GM18502 (cell line): Measurements from ENCODE around the gene PRKG1.
"Not testable (repeated sequence)": the region's sequence is repeated elsewhere in the genome, so short reads cannot be mapped to it uniquely, and the experiment has no call there.

Source experiments
- ATAC-seq: cut with Tn5 transposase; IDR thresholded peaks from one replicate; pipeline ENCODE4 v1.9.1; 2021; ENCODE audit warnings: mild to moderate bottlenecking; ENCODE audit not compliant: unreplicated experiment, poor library complexity

PRKG1 gene

GRCh38 chr10:51112013-51112412 is 37.7 kb downstream of the PRKG1 start:
- no peak for ATAC-seq

- no peak for ATAC-seq
Observed at GRCh38 chr10:51113007-51113406, 38.7 kb downstream of the PRKG1 start.

GRCh38 chr10:51117053-51117660 is 42.9 kb downstream of the PRKG1 start:
- no peak for ATAC-seq

DNA sequence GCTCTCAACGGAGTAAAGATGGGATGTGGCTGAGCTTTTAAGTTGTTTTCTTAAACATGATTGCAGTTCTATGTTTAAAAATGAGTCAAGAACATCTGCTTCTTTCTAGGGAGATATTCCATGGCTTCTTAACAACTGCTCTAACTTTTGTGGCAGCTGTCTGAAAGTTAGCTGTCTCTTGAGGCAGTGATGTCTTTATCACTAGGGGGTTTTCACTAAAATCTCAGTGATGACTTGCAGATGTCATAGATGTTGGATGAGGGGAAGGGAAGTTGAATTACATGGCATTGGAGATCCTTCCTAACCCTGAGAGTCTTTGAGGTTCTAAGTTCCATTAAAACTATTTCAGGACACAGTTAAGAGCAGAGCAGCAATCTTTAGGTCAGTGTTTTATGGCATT is 43.5 kb downstream of the PRKG1 start:
- no peak for ATAC-seq

- ATAC-seq: no peak
Observed at GRCh38 chr10:51119441-51119840, 45.2 kb downstream of the PRKG1 start.

GRCh38 chr10:51121861-51122260 is 47.6 kb downstream of the PRKG1 start:
- ATAC-seq: no peak

GRCh38 chr10:51124852-51125251 is 50.6 kb downstream of the PRKG1 start:
- no peak for ATAC-seq

DNA sequence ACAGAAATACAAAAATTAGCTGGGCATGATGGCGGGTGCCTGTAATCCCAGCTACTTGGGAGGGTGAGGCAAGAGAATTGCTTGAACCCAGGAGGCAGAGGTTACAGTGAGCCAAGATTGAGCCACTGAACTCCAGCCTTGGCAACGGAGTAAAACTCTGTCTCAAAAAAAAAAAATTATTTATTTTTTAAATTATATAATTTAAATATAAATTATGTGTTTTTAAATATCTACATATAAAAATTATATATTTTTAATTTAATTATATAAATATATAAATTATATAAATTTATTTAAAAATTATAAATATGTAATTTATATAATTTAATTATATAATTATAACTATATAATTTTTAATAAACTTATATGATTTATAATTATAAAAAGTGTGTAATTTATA is 51.2 kb downstream of the PRKG1 start:
- ATAC-seq: no peak

GRCh38 chr10:51129946-51130544 is 55.8 kb downstream of the PRKG1 start:
- no peak for ATAC-seq

DNA sequence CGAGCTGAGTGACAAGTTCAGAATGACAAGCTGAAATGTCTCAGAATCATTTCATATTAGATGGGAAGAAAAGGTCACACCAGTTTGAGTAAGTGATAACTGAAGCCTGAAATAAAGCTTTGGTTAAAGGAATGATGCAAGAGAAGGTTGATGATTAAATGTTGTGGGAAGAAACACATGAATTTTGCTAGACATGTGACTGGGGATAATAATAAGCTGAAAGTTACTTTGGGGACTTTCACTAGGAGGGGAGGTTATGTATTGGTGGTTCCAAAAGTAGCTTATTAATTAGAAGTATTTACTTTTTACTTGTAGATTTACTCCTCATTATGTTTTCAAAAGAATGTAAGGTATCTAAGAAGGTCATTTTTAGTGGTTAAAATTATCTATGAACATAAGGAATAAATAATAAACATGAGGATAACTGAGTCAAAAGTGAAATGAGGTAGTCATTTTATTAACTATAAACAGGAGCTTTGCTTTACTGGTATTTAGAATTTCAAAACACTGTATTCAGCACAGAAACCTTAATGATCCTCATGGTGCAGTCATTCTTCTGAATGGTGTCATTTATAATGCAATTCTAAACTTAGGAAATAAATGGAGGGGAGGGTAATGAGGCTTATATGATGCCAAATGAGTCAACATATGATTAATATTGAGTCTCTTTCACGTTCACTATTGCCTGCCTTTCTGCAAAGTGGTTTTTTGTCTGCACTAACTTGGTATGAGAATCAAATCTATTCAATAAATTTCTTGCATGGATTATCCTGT is 63.7 kb downstream of the PRKG1 start:
- no peak for ATAC-seq

GRCh38 chr10:51139176-51139575 is 64.9 kb downstream of the PRKG1 start:
- ATAC-seq: no peak

GRCh38 chr10:51141010-51141409 is 66.7 kb downstream of the PRKG1 start:
- ATAC-seq: no peak

DNA sequence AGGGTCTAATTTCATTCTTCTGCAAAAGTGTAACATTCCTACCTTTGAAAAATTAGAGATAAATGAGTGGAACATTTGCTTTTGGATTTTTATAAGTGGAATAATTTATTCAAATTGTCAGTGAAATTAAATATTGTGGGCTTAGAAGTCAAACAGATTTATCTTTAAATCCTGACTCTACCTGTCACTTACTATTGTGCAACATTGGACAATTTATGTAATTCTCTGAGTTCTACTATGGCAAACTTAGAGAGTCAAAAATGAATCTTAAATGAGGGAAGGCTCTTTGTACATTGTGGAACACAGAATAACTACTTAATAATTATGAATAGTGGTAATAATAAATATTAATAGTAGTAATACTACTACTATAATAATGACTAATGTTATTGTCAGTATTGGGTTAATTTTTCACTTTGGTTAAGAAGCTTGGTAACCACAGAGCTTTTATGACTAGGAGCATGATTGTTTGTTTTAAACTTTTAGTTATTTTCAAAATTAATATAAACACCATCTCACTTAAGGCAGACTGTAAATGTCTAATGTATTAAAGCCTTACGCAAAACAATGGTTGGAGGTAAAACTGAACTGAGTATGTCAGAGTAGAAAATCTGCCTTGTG is 70.0 kb downstream of the PRKG1 start:
- no peak for ATAC-seq

GRCh38 chr10:51145375-51145774 is 71.1 kb downstream of the PRKG1 start:
- no peak for ATAC-seq

DNA sequence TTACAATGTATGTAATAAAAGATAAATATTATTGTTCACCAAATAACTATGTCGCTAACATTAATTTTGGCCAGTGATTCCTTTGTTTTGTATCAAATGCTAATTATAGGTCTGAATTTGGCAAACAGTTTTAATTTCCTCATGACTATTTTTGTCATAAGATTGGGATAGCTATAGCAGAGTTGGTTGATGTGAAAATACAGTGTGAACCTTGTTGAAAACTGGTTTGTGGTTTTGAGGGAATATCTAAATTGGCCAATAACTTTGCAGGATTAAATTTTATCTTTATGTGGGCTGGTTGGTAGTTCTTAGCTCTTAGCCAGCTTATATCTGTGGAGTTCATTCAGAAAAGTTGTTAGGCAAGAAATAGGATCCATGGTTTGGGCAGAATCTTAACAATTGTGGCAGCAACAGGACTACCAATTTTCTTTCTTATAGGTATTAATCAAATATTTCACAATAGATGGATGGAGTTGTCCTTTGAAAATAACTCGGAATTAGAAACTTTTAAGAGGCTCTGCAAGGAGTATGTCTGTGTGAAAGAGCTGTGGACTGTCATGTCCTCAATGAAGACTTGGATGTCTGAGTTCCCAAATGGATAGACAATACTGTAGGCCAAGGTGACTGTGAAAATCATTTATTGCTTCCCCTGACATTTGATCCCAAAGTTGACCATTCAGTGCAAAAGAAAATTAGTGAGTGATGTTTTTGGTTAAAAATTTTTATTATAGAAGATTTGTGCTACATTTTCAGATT is 73.5 kb downstream of the PRKG1 start:
- no peak for ATAC-seq

GRCh38 chr10:51156926-51157325 is 82.6 kb downstream of the PRKG1 start:
- ATAC-seq: no peak

DNA sequence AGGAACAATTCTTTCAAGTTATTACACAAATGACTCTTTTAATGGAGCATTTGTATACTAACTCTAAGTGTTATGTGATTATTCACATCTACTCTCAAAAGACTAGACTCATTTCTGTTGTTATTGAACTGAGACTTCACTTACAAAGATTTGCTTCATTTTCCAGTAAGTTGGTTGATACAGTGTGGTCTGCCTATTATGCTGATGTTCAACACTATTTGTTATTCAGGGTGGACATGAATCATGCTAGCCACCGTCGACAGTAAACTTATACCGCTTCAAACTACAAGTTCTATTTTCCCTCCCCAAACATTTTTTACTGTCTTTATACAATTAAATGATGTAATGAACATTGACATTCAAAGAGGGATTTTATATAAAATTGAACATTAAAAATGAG is 84.5 kb downstream of the PRKG1 start:
- no peak for ATAC-seq

DNA sequence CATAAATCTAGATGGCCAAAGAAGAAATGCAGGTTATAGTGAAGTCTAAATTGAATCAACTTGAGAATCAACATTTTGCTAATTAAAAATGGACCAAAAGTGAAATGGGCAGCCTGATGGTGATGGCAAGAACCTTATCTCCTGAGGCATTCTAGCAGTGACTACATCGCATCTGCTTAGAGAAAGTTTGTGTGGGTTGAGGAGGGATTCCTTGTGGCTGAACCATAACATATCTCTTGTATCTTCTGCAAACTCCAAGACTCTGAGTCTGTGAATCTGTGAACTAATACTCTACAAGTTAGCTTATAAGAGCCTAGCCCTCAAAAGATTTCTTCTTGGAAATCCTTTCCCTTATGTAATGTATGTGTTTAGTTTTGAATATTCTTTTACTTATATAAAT is 85.6 kb downstream of the PRKG1 start:
- ATAC-seq: no peak

DNA sequence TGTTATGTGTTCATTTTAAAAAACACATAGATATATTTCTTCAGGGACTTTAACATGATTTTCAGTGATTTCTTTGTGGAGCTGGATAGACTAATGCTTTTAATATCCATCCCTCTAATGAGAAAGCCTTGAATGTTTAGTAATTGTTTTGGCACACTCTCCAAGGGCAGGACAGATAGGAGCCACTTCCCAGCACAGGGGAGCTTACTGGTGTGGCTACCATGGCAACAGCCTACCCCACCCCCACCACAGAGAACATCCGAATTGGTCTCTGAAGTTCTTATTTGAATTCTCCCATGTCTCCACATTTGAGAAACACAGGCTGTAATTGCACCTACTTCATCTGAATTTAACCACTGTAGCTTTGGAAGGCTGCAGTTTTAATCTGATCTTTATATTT is 87.7 kb downstream of the PRKG1 start:
- ATAC-seq: no peak

DNA sequence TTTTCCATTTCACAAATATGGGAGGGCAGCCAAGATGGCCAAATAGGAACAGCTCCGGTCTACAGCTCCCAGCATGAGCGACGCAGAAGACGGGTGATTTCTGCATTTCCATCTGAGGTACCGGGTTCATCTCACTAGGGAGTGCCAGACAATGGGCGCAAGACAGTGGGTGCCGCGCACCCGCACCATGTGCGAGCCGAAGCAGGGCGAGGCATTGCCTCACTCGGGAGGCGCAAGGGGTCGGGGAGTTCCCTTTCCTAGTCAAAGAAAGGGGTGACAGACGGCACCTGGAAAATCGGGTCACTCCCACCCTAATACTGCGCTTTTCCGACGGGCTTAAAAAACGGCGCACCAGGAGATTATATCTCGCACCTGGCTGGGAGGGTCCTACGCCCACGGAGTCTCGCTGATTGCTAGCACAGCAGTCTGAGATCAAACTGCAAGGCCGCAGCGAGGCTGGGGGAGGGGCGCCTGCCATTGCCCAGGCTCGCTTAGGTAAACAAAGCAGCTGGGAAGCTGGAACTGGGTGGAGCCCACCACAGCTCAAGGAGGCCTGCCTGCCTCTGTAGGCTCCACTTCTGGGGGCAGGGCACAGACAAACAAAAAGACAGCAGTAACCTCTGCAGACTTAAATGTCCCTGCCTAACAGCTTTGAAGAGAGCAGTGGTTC is 89.2 kb downstream of the PRKG1 start:
- ATAC-seq: not testable (repeated sequence)
